Pancreas (tissue), 10 donors: ENCODE measurements around the gene C18orf32. TPM values are rescaled to one million over a fixed set of nuclear protein-coding genes. Genes with fewer than 3 reads are reported as not detected.
"Not testable (repeated sequence)": the region's sequence is repeated elsewhere in the genome, so short reads cannot be mapped to it uniquely, and the experiment has no call there.

Experiments
- ATAC-seq, 4 donors: fragments of 200-7000 bp; cut with Tn5 transposase; one replicate each; pipeline versions ENCODE4 v1.8.0 to v1.9.1; 2020; ENCODE audit warnings: mild to moderate bottlenecking in 4 of 4, moderate library complexity in 4 of 4
- DNase-seq, 6 donors: peaks; one replicate each; pipeline ENCODE4 v3.0.0-alpha.2; 2020
- FAIRE-seq: peaks from 2 replicates; lab custom pipeline; 2012; peaks lifted over from hg19 to GRCh38; lab: Jason Lieb, UNC
- H3K27ac ChIP-seq, 4 donors: fragments of 200-600 bp; sonication (generic); 1 replicate in 3 of 4; 2 replicates in 1 of 4; pipeline versions ENCODE4 v1.5.0 to v1.8.0; 2020
- H3K27me3 ChIP-seq, 4 donors: fragments of 200-600 bp; one replicate each; pipeline ENCODE4 v1.8.0; 2021
- H3K36me3 ChIP-seq, 3 donors: fragments of 200-600 bp; sonication (generic) in 1 of 3; one replicate each; pipeline versions ENCODE4 v1.5.0 to v1.8.0; 2020 to 2021
- H3K4me1 ChIP-seq, 3 donors: fragments of 200-600 bp; one replicate each; pipeline ENCODE4 v1.8.0; 2021
- H3K4me3 ChIP-seq, 4 donors: fragments of 200-600 bp; sonication (generic) in 2 of 4; one replicate each; pipeline versions ENCODE4 v1.5.0 to v1.8.0; 2020 to 2021
- H3K9me3 ChIP-seq, 4 donors: fragments of 200-600 bp; one replicate each; pipeline ENCODE4 v1.8.0; 2021
- WGBS, 2 donors: extraction: QIAGEN DNeasy Blood & Tissue Kit; methylation state at CpG; one replicate each; pipeline ENCODE4 v1.1.7; 2013; 5-methylcytosine and 5-hydroxymethylcytosine counted together
- intact Hi-C, 3 donors: fragments of 100-400 bp; cut with DNase I; formaldehyde crosslinking; loops; one replicate each; pipeline versions ENCODE4 v1.11.1 to v1.14.2; 2022
- polyA plus RNA-seq, 2 donors: library from polyadenylated mRNA; stranded (reverse); fragments of 200-250 nt; gene quantifications; one replicate each; pipeline ENCODE4 v1.2.3, GENCODE V29; 2013
- total RNA-seq, 6 donors: library from RNA; stranded (reverse); fragmentation: NEBNext Ultra II Directional in 4 of 6; extraction: Animal tissue kit (Norgen Biotek cat#: 25700) in 4 of 6; gene quantifications; one replicate each; pipeline versions ENCODE4 v1.2.1 to v1.2.4, GENCODE V29; 2021 to 2023
- TF ChIP-seq, protein P1 (sequence below), 4 donors: fragments of 200-600 bp; sonication (generic) in 3 of 4; IDR thresholded peaks; one replicate each; pipeline versions ENCODE4 v1.5.0 to v1.8.0; 2021; ENCODE audit warnings: antibody characterized with exemption in 4 of 4
- donor health status: healthy with polysubstance abuse.
- donor health status: DM: no; HTN: no; CAD: no; lungs with moderate emphysema.
- donor health status: DM: no; HTN: no; CAD: no.
- donor health status: control.
- donor health status: control.
- donor health status: Bipolar disorder and iron deficiency.
- donor health status: DM: yes; HTN: yes; CAD: no.
- donor health status: DM: no; HTN: no; CAD: no.
- donor health status: DM: no; HTN: no; CAD: no.
- donor health status: DM: yes; HTN: yes; CAD: no.

C18orf32 gene
- total and polyA plus RNA-seq, 8 donors, result 19.5 to 49.7 (median 28.1) TPM

DNA sequence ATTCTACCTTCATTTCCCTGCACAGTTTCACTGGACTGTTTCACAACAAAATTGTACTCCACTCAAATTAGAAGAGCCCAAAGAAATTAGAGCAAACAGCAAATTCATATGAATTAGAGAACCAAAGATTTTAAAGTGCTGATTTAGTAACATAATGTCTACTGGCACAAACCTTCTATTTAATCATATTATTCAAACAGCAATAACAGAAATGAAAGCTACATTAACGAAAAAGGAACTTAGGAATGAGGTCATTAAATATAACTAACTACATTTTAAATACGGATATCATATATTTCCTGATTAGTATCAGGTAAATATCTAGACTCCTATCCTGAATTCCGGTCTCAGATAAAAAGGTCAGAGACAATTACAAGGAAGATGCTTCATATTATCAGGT, 5.1 kb downstream of the C18orf32 start:
- 77 to 84% methylated on average over 3 of the region's 3 CpGs for WGBS, 2 donors
- FAIRE-seq (no peak), DNase-seq (no peak), ATAC-seq (no peak)
- intact Hi-C loops, result no loop called here
- H3K9me3 ChIP-seq, result no peaks in the 10 kb centered on the region
- H3K36me3 ChIP-seq, result peaks cover 4 to 26% (median 12%) of the 10 kb centered on the region in 3 donors
- H3K4me3 ChIP-seq, result no peak overlapping the region
- peaks cover 0 to 11% (median 6%) of the 10 kb centered on the region in 3 donors for H3K4me1 ChIP-seq
- no peaks in the 10 kb centered on the region for H3K27me3 ChIP-seq
- no peak overlapping the region for H3K27ac ChIP-seq
- TF ChIP-seq, protein P1, sequence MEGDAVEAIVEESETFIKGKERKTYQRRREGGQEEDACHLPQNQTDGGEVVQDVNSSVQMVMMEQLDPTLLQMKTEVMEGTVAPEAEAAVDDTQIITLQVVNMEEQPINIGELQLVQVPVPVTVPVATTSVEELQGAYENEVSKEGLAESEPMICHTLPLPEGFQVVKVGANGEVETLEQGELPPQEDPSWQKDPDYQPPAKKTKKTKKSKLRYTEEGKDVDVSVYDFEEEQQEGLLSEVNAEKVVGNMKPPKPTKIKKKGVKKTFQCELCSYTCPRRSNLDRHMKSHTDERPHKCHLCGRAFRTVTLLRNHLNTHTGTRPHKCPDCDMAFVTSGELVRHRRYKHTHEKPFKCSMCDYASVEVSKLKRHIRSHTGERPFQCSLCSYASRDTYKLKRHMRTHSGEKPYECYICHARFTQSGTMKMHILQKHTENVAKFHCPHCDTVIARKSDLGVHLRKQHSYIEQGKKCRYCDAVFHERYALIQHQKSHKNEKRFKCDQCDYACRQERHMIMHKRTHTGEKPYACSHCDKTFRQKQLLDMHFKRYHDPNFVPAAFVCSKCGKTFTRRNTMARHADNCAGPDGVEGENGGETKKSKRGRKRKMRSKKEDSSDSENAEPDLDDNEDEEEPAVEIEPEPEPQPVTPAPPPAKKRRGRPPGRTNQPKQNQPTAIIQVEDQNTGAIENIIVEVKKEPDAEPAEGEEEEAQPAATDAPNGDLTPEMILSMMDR (IDR thresholded peaks at IDR 0.05), result no peak

GRCh38 chr18:49481317-49481716, 5.7 kb downstream of the C18orf32 start:
- H3K9me3 ChIP-seq, result no peaks in the 10 kb centered on the region
- H3K4me3 ChIP-seq, result no peak overlapping the region
- H3K36me3 ChIP-seq, result peaks cover 4 to 26% (median 12%) of the 10 kb centered on the region in 3 donors
- 89 to 92% methylated on average over 4 of the region's 4 CpGs for WGBS, 2 donors
- intact Hi-C loops, result no loop called here
- TF ChIP-seq, protein P1 (IDR thresholded peaks at IDR 0.05), result no peak
- FAIRE-seq (no peak), DNase-seq (no peak), ATAC-seq (no peak)
- peaks cover 0 to 11% (median 6%) of the 10 kb centered on the region in 3 donors for H3K4me1 ChIP-seq
- no peaks in the 10 kb centered on the region for H3K27me3 ChIP-seq
- no peak overlapping the region for H3K27ac ChIP-seq

- Histone ChIP-seq H3K4me1 (no peaks in the 10 kb centered on the region), H3K9me3 (no peaks in the 10 kb centered on the region), H3K27me3 (no peaks in the 10 kb centered on the region), H3K4me3 (no peak overlapping the region), H3K36me3 (peaks cover 4 to 26% (median 12%) of the 10 kb centered on the region in 3 donors), H3K27ac (no peak overlapping the region)
- intact Hi-C loops, result no loop called here
- FAIRE-seq (no peak), DNase-seq (no peak), ATAC-seq (peak in 1 of 4 donors; percentile 18)
- TF ChIP-seq, protein P1 (IDR thresholded peaks at IDR 0.05), result no peak
- 91 to 95% methylated on average over 5 of the region's 5 CpGs for WGBS, 2 donors
These were observed 7.5 kb downstream of the C18orf32 start for GRCh38 chr18:49479381-49480137.

DNA sequence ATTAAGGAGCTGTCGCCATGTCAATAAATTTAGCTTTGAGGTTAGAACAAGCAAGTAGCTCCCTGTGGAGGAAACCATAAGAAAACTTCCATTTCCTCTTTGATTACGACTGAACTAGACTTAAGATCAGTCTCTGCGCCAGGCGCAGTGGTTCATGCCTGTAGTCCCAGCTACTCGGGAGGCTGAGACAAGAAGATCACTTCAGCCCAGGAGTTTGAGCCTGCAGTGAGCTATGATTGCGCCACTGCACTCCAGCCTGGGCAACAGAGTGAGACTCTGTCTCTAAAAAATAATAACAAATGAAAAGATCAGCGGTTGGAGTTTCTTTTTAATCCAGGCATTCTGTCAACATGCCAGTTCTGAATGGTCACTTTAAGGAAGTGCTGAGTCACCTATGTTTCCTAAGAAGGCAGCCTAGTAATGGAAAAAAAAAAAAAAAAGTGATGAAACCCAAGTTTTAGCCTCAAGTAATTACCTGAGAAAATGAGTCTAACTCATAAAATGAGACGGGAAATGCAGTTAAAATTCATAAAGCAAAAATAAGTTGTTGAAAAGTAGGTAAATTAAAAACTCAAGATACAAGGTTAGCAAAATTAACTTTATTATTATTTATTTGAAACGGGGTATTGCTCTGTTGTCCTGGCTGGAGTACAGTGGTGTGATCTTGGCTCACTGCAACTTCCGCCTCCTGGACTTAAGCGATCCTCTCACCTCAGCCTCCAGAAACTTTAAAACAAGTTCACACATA, 10.2 kb downstream of the C18orf32 start:
- ATAC-seq, result peak in 3 of 4 donors; percentile 29 to 47 (median 44)
- H3K27me3 ChIP-seq, result no peaks in the 10 kb centered on the region
- H3K4me1 ChIP-seq, result no peaks in the 10 kb centered on the region
- peaks cover 3 to 14% (median 4%) of the 10 kb centered on the region in 3 donors for H3K36me3 ChIP-seq
- no peak for DNase-seq
- TF ChIP-seq, protein P1 (IDR thresholded peaks at IDR 0.05), result no peak
- no peak overlapping the region for H3K4me3 ChIP-seq
- WGBS, 2 donors, result 83 to 88% methylated on average over 11 of the region's 11 CpGs
- no peaks in the 10 kb centered on the region for H3K9me3 ChIP-seq
- intact Hi-C loops, result no loop called here
- FAIRE-seq, result no peak
- H3K27ac ChIP-seq, result peak overlapping the region in 3 of 4 donors; percentile 7 to 44 (median 17)

DNA sequence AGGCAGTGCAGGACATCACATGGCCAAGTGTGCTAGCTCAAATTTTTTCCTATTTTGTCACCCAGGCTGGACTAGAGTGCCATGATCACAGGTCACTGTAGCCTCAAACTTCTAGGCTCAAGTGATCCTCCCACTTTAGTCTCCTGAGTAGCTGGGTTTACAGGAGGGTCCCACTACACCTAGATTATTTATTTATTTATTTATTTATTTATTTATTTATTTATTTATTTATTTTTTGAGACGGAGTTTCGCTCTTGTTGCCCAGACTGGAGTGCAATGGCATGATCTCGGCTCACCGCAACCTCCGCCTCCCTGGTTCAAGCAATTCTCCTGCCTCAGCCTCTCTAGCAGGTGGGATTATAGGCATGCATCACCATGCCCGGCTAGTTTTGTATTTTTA, 12.1 kb downstream of the C18orf32 start:
- not testable (repeated sequence) for FAIRE-seq

More for the DNA sequence above, 12.1 kb downstream of the C18orf32 start:
- intact Hi-C loops, H3K4me3 ChIP-seq, H3K27me3 ChIP-seq, ATAC-seq, H3K9me3 ChIP-seq, H3K27ac ChIP-seq, DNase-seq, H3K4me1 ChIP-seq, H3K36me3 ChIP-seq: not testable (repeated sequence)
- WGBS, 2 donors, result 96 to 98% methylated on average over 6 of the region's 6 CpGs
